Tibial nerve (tissue), 4 donors: ENCODE measurements around the gene P2RX6. TPM values are rescaled to one million over a fixed set of nuclear protein-coding genes. Genes with fewer than 3 reads are reported as not detected.
A peak's percentile ranks its signal among the peaks of the same experiment; 100 is the strongest.
"Not testable (repeated sequence)": the region's sequence is repeated elsewhere in the genome, so short reads cannot be mapped to it uniquely, and the experiment has no call there.

Experiments used
- DNase-seq, 2 donors: peaks; one replicate each; pipeline ENCODE4 v3.0.0-alpha.2; 2019; ENCODE audit warnings: low spot score in 2 of 2
- H3K27ac ChIP-seq, 4 donors: fragments of 200-600 bp; sonication (generic) in 3 of 4; one replicate each; pipeline ENCODE4 v1.5.1; 2017 to 2019; ENCODE audit warnings: mild to moderate bottlenecking in 1 of 4
- H3K27me3 ChIP-seq, 2 donors: fragments of 200-600 bp; sonication (generic) in 1 of 2; one replicate each; pipeline versions ENCODE4 v1.5.1 to v1.6.0; 2017 to 2019
- H3K36me3 ChIP-seq, 3 donors: fragments of 200-600 bp; sonication (generic); one replicate each; pipeline ENCODE4 v1.5.1; 2018 to 2019
- H3K4me1 ChIP-seq, 4 donors: fragments of 200-600 bp; sonication (generic) in 3 of 4; one replicate each; pipeline ENCODE4 v1.5.1; 2017 to 2019
- H3K4me3 ChIP-seq, 4 donors: fragments of 200-600 bp; sonication (generic) in 3 of 4; one replicate each; pipeline ENCODE4 v1.5.1; 2017 to 2019; ENCODE audit warnings: mild to moderate bottlenecking in 1 of 4, moderate library complexity in 1 of 4
- H3K9me3 ChIP-seq, 4 donors: fragments of 200-600 bp; sonication (generic) in 3 of 4; one replicate each; pipeline ENCODE4 v1.5.1; 2017 to 2019
- CTCF ChIP-seq, 5 experiments: fragments of 200-600 bp in 3 of 5; fragments of 450-650 bp in 2 of 5; sonication (generic) in 3 of 5; IDR thresholded peaks; one replicate each; pipeline ENCODE4 v1.5.1; 2016 to 2019; ENCODE audit warnings: antibody characterized with exemption in 5 of 5, mild to moderate bottlenecking in 3 of 5, moderate library complexity in 2 of 5
- EP300 ChIP-seq, 2 donors: sonication (generic); formaldehyde crosslinking; IDR thresholded peaks; one replicate each; pipeline ENCODE4 v1.6.1; 2017; ENCODE audit warnings: antibody characterized with exemption in 2 of 2, mild to moderate bottlenecking in 1 of 2
- POLR2A ChIP-seq, 2 donors: fragments of 450-650 bp; IDR thresholded peaks; one replicate each; pipeline ENCODE4 v1.6.1; 2017; ENCODE audit warnings: antibody characterized with exemption in 2 of 2, mild to moderate bottlenecking in 2 of 2, moderate library complexity in 2 of 2
- WGBS, 2 donors: methylation state at CpG; one replicate each; pipeline ENCODE4 v1.1.5; 2018; 5-methylcytosine and 5-hydroxymethylcytosine counted together
- total RNA-seq, 4 donors: library from RNA; depleted of rRNA; stranded (reverse); fragments of >200 nt; gene quantifications; one replicate each; pipeline ENCODE4 v1.1.0, GENCODE V29; 2016

Gene P2RX6
- total RNA-seq, 4 donors from 2014 or later: 0.63 to 3.3 (median 0.78) TPM

- H3K27ac ChIP-seq: peak overlapping the region in 3 of 4 donors; percentile 97 to 99 (median 99)
- no peaks in the 10 kb centered on the region for H3K27me3 ChIP-seq
- no peak for DNase-seq
- peaks cover 0 to 53% (median 9%) of the 10 kb centered on the region in 3 donors for H3K36me3 ChIP-seq
- no peak for TF ChIP-seq CTCF (IDR thresholded peaks at IDR 0.05)
- no peak for TF ChIP-seq POLR2A (IDR thresholded peaks at IDR 0.05)
- TF ChIP-seq EP300 (IDR thresholded peaks at IDR 0.05): no peak
- H3K4me1 ChIP-seq: peaks cover 0 to 42% (median 30%) of the 10 kb centered on the region in 4 donors
- H3K9me3 ChIP-seq: no peaks in the 10 kb centered on the region
- WGBS, 2 donors: 53 to 58% methylated on average over 21 of the region's 22 CpGs
- H3K4me3 ChIP-seq: peak overlapping the region; percentile 59 to 90 (median 84)
Observed at GRCh38 chr22:21000207-21000986, 14.6 kb upstream of the P2RX6 start.

GRCh38 chr22:21000987-21001600, 13.9 kb upstream of the P2RX6 start:
- WGBS, 2 donors: 0 to 1% methylated on average over 13 to 18 of the region's 26 CpGs
- H3K4me1 ChIP-seq: peaks cover 0 to 42% (median 30%) of the 10 kb centered on the region in 4 donors
- TF ChIP-seq EP300 (IDR thresholded peaks at IDR 0.05): no peak
- TF ChIP-seq CTCF (IDR thresholded peaks at IDR 0.05): no peak
- no peak for TF ChIP-seq POLR2A (IDR thresholded peaks at IDR 0.05)
- H3K4me3 ChIP-seq: peak overlapping the region; percentile 59 to 90 (median 84)
- DNase-seq: peak in 1 of 2 donors; percentile 29
- peaks cover 0 to 46% (median 9%) of the 10 kb centered on the region in 3 donors for H3K36me3 ChIP-seq
- no peaks in the 10 kb centered on the region for H3K27me3 ChIP-seq
- H3K9me3 ChIP-seq: no peaks in the 10 kb centered on the region
- H3K27ac ChIP-seq: peak overlapping the region; percentile 96 to 99 (median 98)

- Histone ChIP-seq H3K36me3 (peaks cover 0 to 39% (median 9%) of the 10 kb centered on the region in 3 donors), H3K9me3 (no peaks in the 10 kb centered on the region), H3K27me3 (no peaks in the 10 kb centered on the region), H3K4me1 (peaks cover 0 to 42% (median 30%) of the 10 kb centered on the region in 4 donors), H3K27ac (peak within 1 kb of the TSS; percentile 96 to 99 (median 98)), H3K4me3 (peak within 1 kb of the TSS; percentile 59 to 90 (median 84))
- DNase-seq: peak; percentile 95 to 97
- TF ChIP-seq EP300 (IDR thresholded peaks at IDR 0.05): peak; percentile 90 to 94
- peak in 1 of 5 experiments; percentile 16 for TF ChIP-seq CTCF (IDR thresholded peaks at IDR 0.05)
- peak; percentile 69 to 87 for TF ChIP-seq POLR2A (IDR thresholded peaks at IDR 0.05)
- WGBS, 2 donors: 0 to 1% methylated on average over 55 to 59 of the region's 83 CpGs
Observed at GRCh38 chr22:21001601-21002325, 13.2 kb upstream of the P2RX6 start, which contains the start of gene THAP7. THAP7 (minus strand) TSS chr22:21002118; CDS start chr22:21001911, 207 bp downstream.

GRCh38 chr22:21003782-21004181, 11.2 kb upstream of the P2RX6 start:
- Histone ChIP-seq H3K4me3 (no peak overlapping the region), H3K4me1 (peaks cover 0 to 41% (median 30%) of the 10 kb centered on the region in 4 donors), H3K36me3 (peaks cover 0 to 19% (median 9%) of the 10 kb centered on the region in 3 donors), H3K9me3 (no peaks in the 10 kb centered on the region), H3K27me3 (no peaks in the 10 kb centered on the region), H3K27ac (peak overlapping the region in 1 of 4 donors; percentile 99)
- 68 to 77% methylated on average over 4 of the region's 4 CpGs for WGBS, 2 donors
- no peak for DNase-seq
- TF ChIP-seq EP300 (IDR thresholded peaks at IDR 0.05): no peak
- no peak for TF ChIP-seq CTCF (IDR thresholded peaks at IDR 0.05)
- TF ChIP-seq POLR2A (IDR thresholded peaks at IDR 0.05): no peak

- H3K27me3 ChIP-seq, H3K9me3 ChIP-seq, H3K36me3 ChIP-seq, H3K4me1 ChIP-seq, H3K4me3 ChIP-seq, DNase-seq, H3K27ac ChIP-seq: not testable (repeated sequence)
- 89 to 92% methylated on average over 13 of the region's 13 CpGs for WGBS, 2 donors
Observed at GRCh38 chr22:21009208-21009607, 5.8 kb upstream of the P2RX6 start.
